HFFc6 (cell line): ENCODE data around the gene CHMP6. TPM values are rescaled to one million over a fixed set of nuclear protein-coding genes. Genes with fewer than 3 reads are reported as not detected.

Experiments used
- DNase-seq: peaks from one replicate; pipeline ENCODE4 v3.0.0-alpha.2; 2018
- H3K27ac Mint-ChIP-seq: 2 replicates; pipeline ENCODE4 v1.8.0; 2020; ENCODE audit warnings: mild to moderate bottlenecking, mixed read lengths
- H3K27me3 Mint-ChIP-seq: 2 replicates; pipeline ENCODE4 v1.8.0; 2021; ENCODE audit warnings: mild to moderate bottlenecking, moderate library complexity, mixed read lengths; ENCODE audit not compliant: insufficient read depth
- H3K36me3 Mint-ChIP-seq: 2 replicates; pipeline ENCODE4 v1.8.0; 2021; ENCODE audit warnings: low read depth, mixed read lengths
- H3K4me1 Mint-ChIP-seq: 2 replicates; pipeline ENCODE4 v1.8.0; 2020; ENCODE audit warnings: low read depth, mixed read lengths
- H3K4me3 Mint-ChIP-seq: 2 replicates; pipeline ENCODE4 v1.8.0; 2020; ENCODE audit warnings: mild to moderate bottlenecking, moderate library complexity, mixed read lengths
- H3K9me3 Mint-ChIP-seq: 2 replicates; pipeline ENCODE4 v1.8.0; 2020; ENCODE audit warnings: mild to moderate bottlenecking, mixed read lengths
- total RNA-seq, 6 experiments: library from RNA; stranded (reverse); fragmentation: NEBNext Ultra II Directional; extraction: Animal tissue kit (Norgen Biotek cat#: 25700); gene quantifications; 2 replicates in 1 of 6; 3 replicates in 5 of 6; pipeline ENCODE4 v1.2.3, GENCODE V29; 2021
- TF ChIP-seq, protein P1 (sequence below): fragments of 200-600 bp; sonication (generic); IDR thresholded peaks from 2 replicates; pipeline ENCODE4 v1.5.0; 2021; ENCODE audit warnings: antibody characterized with exemption, mild to moderate bottlenecking

The CHMP6 gene
- total RNA-seq, 6 experiments from 2014 or later: 27.6 to 38.5 (median 31.5) TPM

DNA sequence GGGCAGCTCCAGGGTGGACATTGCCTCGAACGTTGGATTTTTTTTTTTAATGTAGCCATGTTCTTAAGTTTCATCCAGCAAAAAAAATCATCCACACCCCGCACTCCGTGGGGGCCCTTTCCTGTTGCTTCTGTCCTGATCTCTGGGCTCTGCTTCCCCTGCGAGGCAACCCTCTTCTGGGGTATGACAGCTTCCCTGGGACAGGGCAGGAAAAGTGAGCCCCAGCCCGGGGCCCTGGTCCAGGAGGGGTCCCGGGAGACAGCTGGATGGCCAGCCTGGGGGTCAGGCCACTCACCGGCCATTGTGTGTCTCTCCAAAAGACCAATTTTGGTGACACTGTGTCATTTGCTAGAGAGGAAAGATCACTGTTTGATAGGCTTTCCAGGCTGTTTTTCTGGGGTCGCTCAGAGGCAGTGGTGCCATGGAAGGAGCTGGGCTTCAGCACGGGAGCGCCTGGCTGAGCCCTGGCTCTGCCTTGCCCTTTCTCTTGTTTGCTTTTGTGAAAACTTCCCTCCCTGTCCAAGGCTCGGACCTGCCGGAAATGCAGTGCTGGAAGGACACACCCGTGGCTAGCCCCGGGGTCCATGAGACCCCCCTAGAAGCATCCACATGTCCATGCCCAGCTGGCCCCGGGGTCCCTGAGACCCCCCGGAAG lies 41.0 kb upstream of the CHMP6 start:
- H3K4me3 Mint-ChIP-seq: no peak overlapping the region
- TF ChIP-seq, protein P1, sequence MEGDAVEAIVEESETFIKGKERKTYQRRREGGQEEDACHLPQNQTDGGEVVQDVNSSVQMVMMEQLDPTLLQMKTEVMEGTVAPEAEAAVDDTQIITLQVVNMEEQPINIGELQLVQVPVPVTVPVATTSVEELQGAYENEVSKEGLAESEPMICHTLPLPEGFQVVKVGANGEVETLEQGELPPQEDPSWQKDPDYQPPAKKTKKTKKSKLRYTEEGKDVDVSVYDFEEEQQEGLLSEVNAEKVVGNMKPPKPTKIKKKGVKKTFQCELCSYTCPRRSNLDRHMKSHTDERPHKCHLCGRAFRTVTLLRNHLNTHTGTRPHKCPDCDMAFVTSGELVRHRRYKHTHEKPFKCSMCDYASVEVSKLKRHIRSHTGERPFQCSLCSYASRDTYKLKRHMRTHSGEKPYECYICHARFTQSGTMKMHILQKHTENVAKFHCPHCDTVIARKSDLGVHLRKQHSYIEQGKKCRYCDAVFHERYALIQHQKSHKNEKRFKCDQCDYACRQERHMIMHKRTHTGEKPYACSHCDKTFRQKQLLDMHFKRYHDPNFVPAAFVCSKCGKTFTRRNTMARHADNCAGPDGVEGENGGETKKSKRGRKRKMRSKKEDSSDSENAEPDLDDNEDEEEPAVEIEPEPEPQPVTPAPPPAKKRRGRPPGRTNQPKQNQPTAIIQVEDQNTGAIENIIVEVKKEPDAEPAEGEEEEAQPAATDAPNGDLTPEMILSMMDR: no peak
- H3K9me3 Mint-ChIP-seq: no peaks in the 10 kb centered on the region
- H3K36me3 Mint-ChIP-seq: peaks cover 19% of the 10 kb centered on the region
- H3K27me3 Mint-ChIP-seq: no peaks in the 10 kb centered on the region
- no peaks in the 10 kb centered on the region for H3K4me1 Mint-ChIP-seq
- no peak for DNase-seq
- H3K27ac Mint-ChIP-seq: no peak overlapping the region

DNA sequence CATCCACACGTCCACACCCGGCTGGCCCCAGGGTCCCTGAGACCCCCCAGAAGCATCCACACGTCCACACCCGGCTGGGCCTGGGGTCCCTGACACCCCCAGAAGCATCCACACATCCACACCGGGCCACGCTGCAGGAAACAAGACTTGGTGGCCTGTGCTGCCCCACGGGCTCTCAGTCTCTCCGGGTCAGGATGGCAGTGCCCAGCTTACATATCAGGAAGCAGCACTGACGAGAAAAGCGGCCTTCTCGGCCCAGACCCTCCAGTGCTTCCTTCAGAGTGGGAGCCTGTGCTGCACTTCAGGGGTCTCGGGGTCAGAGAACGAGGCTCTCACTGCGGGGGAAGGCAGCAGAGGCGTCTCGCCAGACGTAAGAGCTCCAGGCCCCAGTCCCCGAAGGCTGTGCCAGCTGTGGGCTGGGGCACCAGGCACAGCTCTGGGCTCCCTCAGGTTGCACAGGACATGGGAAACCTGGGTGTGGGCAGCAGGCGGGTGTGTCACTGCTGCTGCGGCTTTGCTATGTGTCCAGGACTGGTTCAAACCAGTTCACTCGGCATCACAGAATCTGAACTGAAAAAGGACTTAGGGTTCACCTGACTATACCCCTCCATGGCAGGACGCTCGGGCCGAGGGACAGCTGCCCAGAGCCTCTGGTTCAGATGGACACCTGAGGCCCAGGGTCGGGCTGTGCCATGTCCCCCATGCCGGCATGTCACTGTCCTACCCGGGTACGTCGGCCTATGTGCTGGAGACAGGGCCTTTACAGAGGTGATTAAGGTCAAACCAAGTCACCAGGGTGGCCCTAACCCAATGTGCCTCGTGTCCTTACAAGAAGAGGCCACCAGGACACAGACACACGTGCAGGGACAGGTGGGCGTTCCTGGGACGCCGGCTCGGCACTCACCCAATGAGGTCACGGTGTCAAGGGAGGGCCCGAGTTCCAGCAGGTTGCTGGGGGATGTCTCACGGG lies 40.2 kb upstream of the CHMP6 start:
- H3K9me3 Mint-ChIP-seq: no peaks in the 10 kb centered on the region
- H3K27ac Mint-ChIP-seq: no peak overlapping the region
- H3K36me3 Mint-ChIP-seq: peaks cover 11% of the 10 kb centered on the region
- H3K27me3 Mint-ChIP-seq: peaks cover 2% of the 10 kb centered on the region; the same call in 1 of the 2 replicates
- DNase-seq: no peak
- no peaks in the 10 kb centered on the region for H3K4me1 Mint-ChIP-seq
- H3K4me3 Mint-ChIP-seq: no peak overlapping the region
- TF ChIP-seq, protein P1: no peak

DNA sequence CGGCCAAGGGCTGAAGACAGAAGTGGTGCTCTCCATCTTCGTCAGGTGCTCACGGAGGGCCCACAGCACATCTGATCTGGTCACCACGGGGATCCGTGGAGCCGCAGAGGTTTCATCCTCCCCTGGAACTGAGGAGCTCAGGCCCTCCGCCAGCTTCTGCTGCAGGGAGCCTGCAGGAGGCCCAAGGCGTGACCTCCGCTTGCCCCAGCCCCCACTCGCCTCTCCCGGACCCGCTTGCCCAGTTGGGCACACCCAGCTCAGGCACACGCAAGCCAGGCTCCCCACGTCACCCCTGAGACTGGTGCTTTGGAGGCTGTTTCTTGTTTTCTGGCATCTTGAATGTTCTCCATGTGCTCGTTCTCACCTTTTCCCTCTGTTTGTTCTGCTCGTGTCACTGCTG lies 39.4 kb upstream of the CHMP6 start:
- TF ChIP-seq, protein P1: no peak
- no peak for DNase-seq
- Mint-ChIP-seq H3K36me3 (peaks cover 2% of the 10 kb centered on the region; the same call in 1 of the 2 replicates), H3K4me1 (no peaks in the 10 kb centered on the region), H3K27ac (no peak overlapping the region), H3K9me3 (no peaks in the 10 kb centered on the region), H3K27me3 (peaks cover 2% of the 10 kb centered on the region; the same call in 1 of the 2 replicates), H3K4me3 (no peak overlapping the region)

DNA sequence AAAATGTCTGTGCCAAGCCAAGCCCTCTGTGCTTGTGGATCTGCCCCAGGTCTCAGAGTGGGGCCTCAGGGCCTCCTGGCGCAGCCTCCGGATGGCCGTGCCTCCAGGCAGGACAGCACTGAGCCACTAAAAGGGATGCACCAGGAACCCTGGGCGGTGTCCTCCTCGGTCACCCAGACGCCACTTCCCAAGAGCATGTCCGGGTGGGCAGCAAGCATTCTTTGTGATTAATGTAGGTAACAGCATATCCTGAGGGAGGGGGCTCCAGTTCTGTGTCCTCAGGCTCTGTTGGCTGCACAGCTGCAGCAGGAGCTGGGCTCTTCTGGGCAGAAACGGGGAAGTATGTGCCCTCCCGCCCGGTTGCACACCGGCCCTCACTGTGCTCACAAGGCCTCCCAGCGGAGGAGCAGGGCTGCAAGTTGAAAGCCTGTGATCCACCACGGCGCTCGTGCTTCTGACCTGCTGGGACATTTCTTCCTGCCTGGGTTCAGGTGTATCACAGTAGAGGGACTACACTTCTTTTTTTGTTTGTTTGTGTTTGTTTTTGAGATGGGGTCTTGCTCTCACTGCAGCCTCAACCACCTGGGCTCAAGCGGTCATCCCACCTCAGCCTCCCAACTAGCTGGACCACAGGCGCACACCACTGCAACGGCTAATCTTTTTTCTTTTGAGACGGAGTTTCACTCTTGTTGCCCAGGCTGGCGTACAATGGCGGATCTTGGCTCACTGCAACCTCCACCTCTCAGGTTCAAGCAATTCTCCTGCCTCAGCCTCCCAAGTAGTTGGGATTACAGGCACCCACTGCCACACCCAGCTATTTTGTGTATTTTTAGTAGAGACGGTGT lies 37.9 kb upstream of the CHMP6 start:
- no peak for DNase-seq
- Mint-ChIP-seq H3K36me3 (no peaks in the 10 kb centered on the region), H3K27me3 (peaks cover 2% of the 10 kb centered on the region; the same call in 1 of the 2 replicates), H3K27ac (no peak overlapping the region), H3K4me3 (no peak overlapping the region), H3K4me1 (no peaks in the 10 kb centered on the region), H3K9me3 (no peaks in the 10 kb centered on the region)
- TF ChIP-seq, protein P1: no peak

DNA sequence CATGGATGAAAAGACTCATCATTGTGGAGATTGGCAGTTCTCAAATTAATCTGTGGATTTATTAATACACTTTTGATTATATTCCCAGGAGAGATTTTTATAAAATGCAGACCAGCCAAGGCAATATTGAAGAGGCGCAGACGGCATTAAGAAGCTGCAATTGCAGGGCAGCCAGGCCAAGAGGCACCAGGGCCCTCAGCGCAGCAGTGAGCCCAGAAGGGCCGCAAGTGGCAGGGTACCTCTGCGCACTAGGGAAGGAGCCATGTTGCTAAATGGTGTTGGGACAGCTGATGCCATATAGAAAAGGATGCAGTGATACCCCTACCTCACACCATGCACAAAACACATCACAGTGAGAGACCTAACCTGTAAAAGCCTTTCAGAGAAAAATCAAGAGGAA lies 36.6 kb upstream of the CHMP6 start:
- H3K4me3 Mint-ChIP-seq: no peak overlapping the region
- DNase-seq: no peak
- TF ChIP-seq, protein P1: no peak
- H3K4me1 Mint-ChIP-seq: peaks cover 9% of the 10 kb centered on the region
- H3K27ac Mint-ChIP-seq: no peak overlapping the region; the same call in 1 of the 2 replicates
- H3K36me3 Mint-ChIP-seq: no peaks in the 10 kb centered on the region
- no peaks in the 10 kb centered on the region for H3K9me3 Mint-ChIP-seq
- peaks cover 4% of the 10 kb centered on the region; the same call in 1 of the 2 replicates for H3K27me3 Mint-ChIP-seq
